Measurements from ENCODE around the gene SYK.

SYK gene

DNA sequence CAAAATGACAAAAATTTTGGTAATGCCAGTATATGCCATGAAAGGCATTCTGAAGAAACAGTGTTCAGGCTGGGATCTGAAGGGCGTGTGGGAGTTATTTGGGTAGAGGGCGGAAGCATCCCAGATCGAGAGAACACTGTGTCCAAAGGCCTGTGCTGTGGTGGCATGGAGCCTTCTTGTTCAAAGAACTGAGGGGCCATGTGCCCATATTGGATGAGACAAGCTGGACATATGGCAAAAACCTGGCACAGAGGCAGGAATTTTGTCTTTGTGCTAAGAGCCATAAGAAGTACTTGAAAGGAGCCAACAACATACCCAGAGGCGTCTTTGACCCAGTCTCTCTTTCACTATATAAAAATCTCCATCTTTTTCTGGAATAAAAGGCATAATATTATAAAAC, 128.0 kb downstream of the SYK start:
- in situ Hi-C loops (cut with HindIII; ENCODE audit: low sequenced_read_pairs): loop anchor here (10.0 kb wide), 1 partner anchor 75 kb away; no protein-coding TSS in a partner anchor

DNA sequence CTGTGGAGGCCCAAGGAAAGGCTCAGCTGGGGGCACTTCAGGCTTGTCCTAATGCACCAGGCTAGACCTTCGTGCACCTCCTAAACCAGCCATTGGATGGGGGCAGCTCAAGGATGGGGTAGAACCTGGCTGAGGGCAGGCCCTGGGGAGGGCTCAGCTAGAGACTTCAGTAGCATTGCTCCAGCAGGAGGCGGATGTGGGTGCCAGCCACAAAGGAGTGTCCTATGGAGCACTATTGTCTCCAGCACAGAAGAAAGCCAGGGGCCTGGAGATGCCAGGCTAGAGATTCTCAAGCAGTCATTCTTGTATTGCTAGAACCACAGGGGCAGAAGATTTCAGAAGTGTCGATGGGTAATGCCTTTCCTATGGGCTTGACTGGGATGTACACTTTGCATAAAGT, 131.8 kb downstream of the SYK start:
- in situ Hi-C loops (cut with HindIII; ENCODE audit: low sequenced_read_pairs): loop anchor here (10.0 kb wide), 1 partner anchor 71 kb away; no protein-coding TSS in a partner anchor

DNA sequence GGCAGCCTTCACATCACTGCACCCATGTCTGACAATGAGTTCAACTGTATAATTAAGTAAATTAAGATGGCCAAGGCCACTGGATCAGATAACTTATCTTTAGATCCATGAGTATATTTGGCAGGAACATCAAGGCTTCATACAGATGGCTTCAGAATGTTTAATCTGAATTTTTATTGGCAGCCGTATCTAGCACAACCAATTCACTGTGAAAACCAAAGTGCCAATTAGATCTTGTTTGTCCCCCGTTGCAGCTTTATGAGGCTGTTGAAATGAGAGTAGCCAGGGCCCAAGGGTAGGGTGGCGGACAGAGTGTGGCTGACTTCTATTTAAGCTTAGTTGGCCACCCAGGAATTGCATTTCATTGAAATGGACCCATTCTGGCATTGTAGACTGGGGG, 137.7 kb downstream of the SYK start:
- in situ Hi-C loops (cut with HindIII; ENCODE audit: low sequenced_read_pairs): loop anchor here (10.0 kb wide), 1 partner anchor 65 kb away; no protein-coding TSS in a partner anchor

DNA sequence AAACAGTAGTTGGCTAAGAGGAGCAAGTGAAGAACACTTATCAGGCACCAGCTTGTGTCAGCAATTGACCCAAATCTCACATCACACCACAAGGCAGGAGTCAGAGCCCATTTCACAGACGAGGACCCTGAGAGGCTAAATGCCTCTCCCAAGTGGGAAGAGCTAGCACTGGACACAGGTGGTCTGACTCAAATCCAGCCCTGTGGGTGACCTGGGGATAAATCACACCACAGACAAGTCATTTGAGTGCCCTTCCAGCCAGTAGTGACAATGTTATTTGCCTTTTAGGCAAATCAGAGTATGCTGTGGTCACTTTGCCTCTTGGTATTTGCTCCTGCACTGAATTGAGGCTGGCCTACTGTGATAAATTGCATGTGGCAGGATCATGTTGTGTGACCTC, 138.7 kb downstream of the SYK start:
- in situ Hi-C loops (cut with HindIII; ENCODE audit: low sequenced_read_pairs): no loop called here

DNA sequence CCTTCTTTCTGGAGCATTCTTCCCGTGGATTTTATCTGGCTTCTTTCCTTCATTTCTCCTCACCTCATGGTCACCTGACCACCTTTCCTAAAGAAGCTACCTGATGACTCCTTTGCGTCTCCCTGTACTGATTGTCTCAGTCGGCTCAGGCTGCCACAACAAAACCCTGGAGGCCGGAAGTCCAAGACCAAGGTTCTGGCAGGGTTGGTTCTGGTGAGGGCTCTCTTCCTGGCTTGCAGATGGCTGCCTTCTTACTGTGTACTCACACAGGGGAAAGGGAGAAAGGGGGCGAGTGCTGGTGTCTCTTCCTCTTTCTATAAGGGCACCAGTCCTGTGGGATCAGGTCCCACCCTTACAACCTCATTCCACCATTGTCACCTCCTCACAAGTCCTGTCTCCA, 140.0 kb downstream of the SYK start:
- in situ Hi-C loops (cut with HindIII; ENCODE audit: low sequenced_read_pairs): no loop called here

DNA sequence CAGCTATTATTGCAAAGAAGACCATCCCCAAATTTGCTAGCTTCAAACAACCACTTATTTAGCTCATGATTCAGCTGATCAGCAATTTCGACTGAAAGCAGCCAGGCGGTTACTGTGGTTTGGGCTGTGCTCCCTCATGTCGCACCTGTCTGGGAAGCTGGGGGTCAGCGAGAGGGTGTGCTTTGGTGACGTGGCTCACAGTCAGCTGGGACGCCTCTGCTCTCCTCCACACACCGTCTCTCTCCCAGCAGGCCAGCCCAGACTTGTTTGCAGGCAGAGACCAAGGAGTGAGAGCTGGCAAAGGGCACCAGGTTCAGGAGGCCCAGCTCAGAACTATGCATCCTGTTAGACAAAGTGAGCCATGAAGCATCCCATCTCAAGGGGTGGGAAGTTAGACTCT, 140.9 kb downstream of the SYK start:
- in situ Hi-C loops (cut with HindIII; ENCODE audit: low sequenced_read_pairs): no loop called here

DNA sequence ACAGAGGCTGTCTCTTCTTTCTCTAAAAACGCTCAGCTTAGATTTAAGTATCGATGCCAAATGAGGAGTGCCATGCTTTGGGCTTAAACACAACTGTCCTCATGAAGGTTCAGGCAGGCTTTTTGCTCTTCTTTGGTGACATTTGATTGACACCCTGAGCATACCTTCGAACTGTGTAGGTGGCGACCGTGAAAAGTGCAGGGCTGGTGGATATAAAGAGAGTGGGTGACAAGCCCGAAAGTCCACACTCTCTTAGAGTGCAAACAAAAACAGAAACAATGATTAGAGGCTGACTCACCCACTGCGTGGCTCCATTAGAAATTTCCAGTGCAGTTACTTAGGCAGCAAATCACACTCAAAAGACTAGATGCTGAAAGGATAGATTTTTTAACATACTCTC, 141.7 kb downstream of the SYK start:
- in situ Hi-C loops (cut with HindIII; ENCODE audit: low sequenced_read_pairs): no loop called here

DNA sequence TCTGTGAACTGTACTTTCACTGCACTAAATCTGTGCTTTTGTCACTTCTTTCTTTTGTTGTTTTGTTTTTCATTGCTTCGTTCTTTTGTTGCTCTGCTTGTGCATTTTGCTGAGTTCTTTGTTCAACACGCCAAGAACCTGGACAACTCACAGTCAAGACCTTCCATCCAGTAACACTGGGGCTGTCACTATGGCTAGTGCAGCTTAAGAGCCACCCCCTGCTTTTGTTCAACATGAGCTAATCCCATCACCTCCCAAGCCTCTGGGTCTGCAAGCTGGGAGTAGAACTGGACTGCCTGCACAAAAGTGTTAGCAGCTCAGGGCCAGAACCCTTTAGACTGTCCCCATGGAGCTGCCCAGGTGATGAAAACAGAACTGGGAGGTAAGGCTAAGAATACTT, 143.7 kb downstream of the SYK start:
- in situ Hi-C loops (cut with HindIII; ENCODE audit: low sequenced_read_pairs): no loop called here

DNA sequence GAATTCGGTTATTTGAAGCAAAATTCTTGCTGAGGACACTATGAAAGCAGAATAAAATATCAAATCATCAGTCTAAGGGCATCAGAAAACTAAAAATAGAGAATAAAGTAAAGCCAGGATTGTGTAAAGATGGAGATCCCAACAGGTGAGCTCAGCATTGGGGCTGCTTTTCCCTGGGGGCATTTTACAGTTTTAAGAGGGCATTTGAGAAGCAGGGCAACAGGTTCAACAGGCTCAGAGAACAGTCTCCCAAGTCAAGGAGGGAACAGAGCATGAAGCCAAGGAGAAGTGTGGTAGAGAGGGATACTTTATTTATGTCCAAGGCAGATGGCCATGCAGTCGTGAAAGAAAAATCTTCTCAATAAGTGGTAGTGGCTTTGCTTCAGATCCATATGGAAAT, 145.4 kb downstream of the SYK start:
- in situ Hi-C loops (cut with HindIII; ENCODE audit: low sequenced_read_pairs): no loop called here
